Tibial nerve (tissue), 4 donors: ENCODE results near the gene ZNF232. TPM values are rescaled to one million over a fixed set of nuclear protein-coding genes. Genes with fewer than 3 reads are reported as not detected.

Experiments
- DNase-seq, 2 donors: peaks; one replicate each; pipeline ENCODE4 v3.0.0-alpha.2; 2019; ENCODE audit warnings: low spot score in 2 of 2
- H3K27ac ChIP-seq, 4 donors: fragments of 200-600 bp; sonication (generic) in 3 of 4; one replicate each; pipeline ENCODE4 v1.5.1; 2017 to 2019; ENCODE audit warnings: mild to moderate bottlenecking in 1 of 4
- H3K27me3 ChIP-seq, 2 donors: fragments of 200-600 bp; sonication (generic) in 1 of 2; one replicate each; pipeline versions ENCODE4 v1.5.1 to v1.6.0; 2017 to 2019
- H3K36me3 ChIP-seq, 3 donors: fragments of 200-600 bp; sonication (generic); one replicate each; pipeline ENCODE4 v1.5.1; 2018 to 2019
- H3K4me1 ChIP-seq, 4 donors: fragments of 200-600 bp; sonication (generic) in 3 of 4; one replicate each; pipeline ENCODE4 v1.5.1; 2017 to 2019
- H3K4me3 ChIP-seq, 4 donors: fragments of 200-600 bp; sonication (generic) in 3 of 4; one replicate each; pipeline ENCODE4 v1.5.1; 2017 to 2019; ENCODE audit warnings: mild to moderate bottlenecking in 1 of 4, moderate library complexity in 1 of 4
- H3K9me3 ChIP-seq, 4 donors: fragments of 200-600 bp; sonication (generic) in 3 of 4; one replicate each; pipeline ENCODE4 v1.5.1; 2017 to 2019
- CTCF ChIP-seq, 5 experiments: fragments of 200-600 bp in 3 of 5; fragments of 450-650 bp in 2 of 5; sonication (generic) in 3 of 5; IDR thresholded peaks; one replicate each; pipeline ENCODE4 v1.5.1; 2016 to 2019; ENCODE audit warnings: antibody characterized with exemption in 5 of 5, mild to moderate bottlenecking in 3 of 5, moderate library complexity in 2 of 5
- EP300 ChIP-seq, 2 donors: sonication (generic); formaldehyde crosslinking; IDR thresholded peaks; one replicate each; pipeline ENCODE4 v1.6.1; 2017; ENCODE audit warnings: antibody characterized with exemption in 2 of 2, mild to moderate bottlenecking in 1 of 2
- POLR2A ChIP-seq, 2 donors: fragments of 450-650 bp; IDR thresholded peaks; one replicate each; pipeline ENCODE4 v1.6.1; 2017; ENCODE audit warnings: antibody characterized with exemption in 2 of 2, mild to moderate bottlenecking in 2 of 2, moderate library complexity in 2 of 2
- WGBS, 2 donors: methylation state at CpG; one replicate each; pipeline ENCODE4 v1.1.5; 2018; 5-methylcytosine and 5-hydroxymethylcytosine counted together
- total RNA-seq, 4 donors: library from RNA; depleted of rRNA; stranded (reverse); fragments of >200 nt; gene quantifications; one replicate each; pipeline ENCODE4 v1.1.0, GENCODE V29; 2016

The ZNF232 gene
- total RNA-seq, 4 donors from 2014 or later: 7.3 to 16.4 (median 9.8) TPM

- no peak for DNase-seq
- Histone ChIP-seq H3K9me3 (peaks cover 0 to 16% (median 0%) of the 10 kb centered on the region in 4 donors), H3K36me3 (no peaks in the 10 kb centered on the region), H3K27ac (no peak overlapping the region), H3K27me3 (peaks cover 0 to 67% of the 10 kb centered on the region in 2 donors), H3K4me3 (no peak overlapping the region), H3K4me1 (peaks cover 0 to 15% (median 0%) of the 10 kb centered on the region in 4 donors)
- no peak for TF ChIP-seq EP300 (IDR thresholded peaks at IDR 0.05)
- TF ChIP-seq POLR2A (IDR thresholded peaks at IDR 0.05): no peak
- no peak for TF ChIP-seq CTCF (IDR thresholded peaks at IDR 0.05)
- 73 to 85% methylated on average over 5 to 7 of the region's 7 CpGs for WGBS, 2 donors
Measured at GRCh38 chr17:5120036-5120435, 8.4 kb upstream of the ZNF232 start.

GRCh38 chr17:5118219-5118618 is 6.5 kb upstream of the ZNF232 start:
- no peak overlapping the region for H3K4me3 ChIP-seq
- TF ChIP-seq CTCF (IDR thresholded peaks at IDR 0.05): no peak
- no peak for TF ChIP-seq POLR2A (IDR thresholded peaks at IDR 0.05)
- no peak for TF ChIP-seq EP300 (IDR thresholded peaks at IDR 0.05)
- 89 to 93% methylated on average over 4 to 5 of the region's 6 CpGs for WGBS, 2 donors
- H3K27ac ChIP-seq: no peak overlapping the region
- H3K36me3 ChIP-seq: peaks cover 0 to 15% (median 0%) of the 10 kb centered on the region in 3 donors
- peaks cover 0 to 12% (median 0%) of the 10 kb centered on the region in 4 donors for H3K4me1 ChIP-seq
- peaks cover 0 to 61% of the 10 kb centered on the region in 2 donors for H3K27me3 ChIP-seq
- peaks cover 0 to 16% (median 0%) of the 10 kb centered on the region in 4 donors for H3K9me3 ChIP-seq
- peak in 1 of 2 donors; percentile 3 for DNase-seq

GRCh38 chr17:5115673-5116651 is 4.3 kb upstream of the ZNF232 start, which contains the start of gene USP6:
USP6 (plus strand) TSS chr17:5116032; CDS start chr17:5130368, 14,336 bp downstream.
- peak within 1 kb of the TSS in 1 of 4 donors; percentile 41 for H3K4me3 ChIP-seq

GRCh38 chr17:5110816-5111215 is 862 bp downstream of the ZNF232 start:
- no peak for DNase-seq
- H3K36me3 ChIP-seq: peaks cover 0 to 55% (median 0%) of the 10 kb centered on the region in 3 donors
- H3K27me3 ChIP-seq: peaks cover 0 to 15% of the 10 kb centered on the region in 2 donors
- H3K4me1 ChIP-seq: peaks cover 0 to 14% (median 10%) of the 10 kb centered on the region in 4 donors
- H3K27ac ChIP-seq: peak overlapping the region in 1 of 4 donors; percentile 79
- TF ChIP-seq CTCF (IDR thresholded peaks at IDR 0.05): no peak
- TF ChIP-seq POLR2A (IDR thresholded peaks at IDR 0.05): no peak
- no peak for TF ChIP-seq EP300 (IDR thresholded peaks at IDR 0.05)
- H3K9me3 ChIP-seq: peaks cover 0 to 10% (median 0%) of the 10 kb centered on the region in 4 donors
- peak overlapping the region; percentile 71 to 96 (median 76) for H3K4me3 ChIP-seq
- 18 to 23% methylated on average over 8 of the region's 8 CpGs for WGBS, 2 donors

More at GRCh38 chr17:5115673-5116651, 4.3 kb upstream of the ZNF232 start, which contains the start of gene USP6:
- WGBS, 2 donors: 22 to 26% methylated on average over 48 to 49 of the region's 87 CpGs
- Histone ChIP-seq H3K27me3 (peaks cover 0 to 44% of the 10 kb centered on the region in 2 donors), H3K9me3 (peaks cover 0 to 16% (median 0%) of the 10 kb centered on the region in 4 donors), H3K4me1 (peaks cover 0 to 7% (median 4%) of the 10 kb centered on the region in 4 donors), H3K36me3 (peaks cover 0 to 15% (median 0%) of the 10 kb centered on the region in 3 donors), H3K27ac (peak within 1 kb of the TSS in 1 of 4 donors; percentile 59)
- TF ChIP-seq POLR2A (IDR thresholded peaks at IDR 0.05) (no peak), CTCF (IDR thresholded peaks at IDR 0.05) (no peak), EP300 (IDR thresholded peaks at IDR 0.05) (no peak)
- no peak for DNase-seq
